Endothelial cell (in vitro differentiated cells): ENCODE data around the gene MUS81. TPM values are rescaled to one million over a fixed set of nuclear protein-coding genes. Genes with fewer than 3 reads are reported as not detected.
A peak's percentile ranks its signal among the peaks of the same experiment; 100 is the strongest.

Experiments
- DNase-seq: peaks from one replicate; pipeline ENCODE4 v3.0.0; 2021; ENCODE audit warnings: low spot score
- H3K27ac Mint-ChIP-seq: one replicate; pipeline ENCODE4 v1.8.0; 2021; ENCODE audit warnings: mixed read lengths, inconsistent platforms; ENCODE audit not compliant: unreplicated experiment
- H3K27me3 Mint-ChIP-seq: one replicate; pipeline ENCODE4 v1.8.0; 2021; ENCODE audit warnings: mild to moderate bottlenecking, moderate library complexity, mixed read lengths, inconsistent platforms; ENCODE audit not compliant: unreplicated experiment
- H3K36me3 Mint-ChIP-seq: one replicate; pipeline ENCODE4 v1.8.0; 2021; ENCODE audit warnings: mild to moderate bottlenecking, low read depth, mixed read lengths, inconsistent platforms; ENCODE audit not compliant: unreplicated experiment
- H3K4me1 Mint-ChIP-seq: one replicate; pipeline ENCODE4 v1.8.0; 2021; ENCODE audit warnings: mild to moderate bottlenecking, mixed read lengths, inconsistent platforms; ENCODE audit not compliant: unreplicated experiment
- H3K4me3 Mint-ChIP-seq: one replicate; pipeline ENCODE4 v1.8.0; 2021; ENCODE audit warnings: mild to moderate bottlenecking, mixed read lengths, inconsistent platforms; ENCODE audit not compliant: unreplicated experiment
- H3K9me3 Mint-ChIP-seq: one replicate; pipeline ENCODE4 v1.8.0; 2021; ENCODE audit warnings: mixed read lengths, inconsistent platforms; ENCODE audit not compliant: unreplicated experiment
- CTCF ChIP-seq: fragments of 200-600 bp; sonication (generic); IDR thresholded peaks from one replicate; pipeline ENCODE4 v1.5.0; 2021; ENCODE audit warnings: antibody characterized with exemption; ENCODE audit not compliant: unreplicated experiment
- long read RNA-seq: library from polyadenylated mRNA; unstranded; transcript quantifications from one replicate; pipeline ENCODE4 v2.0.0, GENCODE V29; 2020; ENCODE audit not compliant: unreplicated experiment
- total RNA-seq: library from RNA; stranded (reverse); fragmentation: NEBNext Ultra II Directional; extraction: Animal tissue kit (Norgen Biotek cat#: 25700); gene quantifications from one replicate; pipeline ENCODE4 v1.2.1, GENCODE V29; 2021; ENCODE audit not compliant: unreplicated experiment

Gene MUS81
- 73.8 TPM for total RNA-seq
- long read RNA-seq, transcript MUS81-201 (16 exons, 2,392 nt), result major isoform, 22 of 39 reads
- long read RNA-seq, partial matches to known transcripts, result 2 of 39 reads
- long read RNA-seq, other reads (novel, unspliced or antisense), result 14 of 39 reads

GRCh38 chr11:65860278-65861164, at the start of gene MUS81:
MUS81 (plus strand) TSS chr11:65860433; CDS start chr11:65860754, 321 bp downstream.
- H3K9me3 Mint-ChIP-seq, result no peaks in the 10 kb centered on the region
- peaks cover 40% of the 10 kb centered on the region for H3K4me1 Mint-ChIP-seq
- peak within 1 kb of the TSS; percentile 99 for H3K27ac Mint-ChIP-seq
- H3K4me3 Mint-ChIP-seq, result peak within 1 kb of the TSS; percentile 96
- DNase-seq, result peak; percentile 97
- peak; percentile 85 for TF ChIP-seq CTCF
- peaks cover 36% of the 10 kb centered on the region for H3K36me3 Mint-ChIP-seq
- peaks cover 31% of the 10 kb centered on the region for H3K27me3 Mint-ChIP-seq

- Mint-ChIP-seq H3K27me3 (peaks cover 6% of the 10 kb centered on the region), H3K27ac (no peak overlapping the region), H3K4me1 (no peaks in the 10 kb centered on the region), H3K36me3 (no peaks in the 10 kb centered on the region), H3K9me3 (no peaks in the 10 kb centered on the region), H3K4me3 (no peak overlapping the region)
- no peak for TF ChIP-seq CTCF
- no peak for DNase-seq
Observed at GRCh38 chr11:65811764-65812475, 48.3 kb upstream of the MUS81 start.

GRCh38 chr11:65814131-65814985, 45.9 kb upstream of the MUS81 start:
- Mint-ChIP-seq H3K27me3 (peaks cover 6% of the 10 kb centered on the region), H3K4me1 (no peaks in the 10 kb centered on the region), H3K9me3 (no peaks in the 10 kb centered on the region), H3K4me3 (no peak overlapping the region), H3K36me3 (no peaks in the 10 kb centered on the region), H3K27ac (no peak overlapping the region)
- TF ChIP-seq CTCF, result no peak
- DNase-seq, result no peak

GRCh38 chr11:65814986-65815565, 45.2 kb upstream of the MUS81 start:
- Mint-ChIP-seq H3K4me1 (no peaks in the 10 kb centered on the region), H3K4me3 (no peak overlapping the region), H3K27me3 (peaks cover 6% of the 10 kb centered on the region), H3K36me3 (no peaks in the 10 kb centered on the region), H3K27ac (no peak overlapping the region), H3K9me3 (no peaks in the 10 kb centered on the region)
- no peak for TF ChIP-seq CTCF
- no peak for DNase-seq
